ENCODE data around the gene OR10G2.
"Not testable (repeated sequence)": the region's sequence is repeated elsewhere in the genome, so short reads cannot be mapped to it uniquely, and the experiment has no call there.

OR10G2 gene, protein sequence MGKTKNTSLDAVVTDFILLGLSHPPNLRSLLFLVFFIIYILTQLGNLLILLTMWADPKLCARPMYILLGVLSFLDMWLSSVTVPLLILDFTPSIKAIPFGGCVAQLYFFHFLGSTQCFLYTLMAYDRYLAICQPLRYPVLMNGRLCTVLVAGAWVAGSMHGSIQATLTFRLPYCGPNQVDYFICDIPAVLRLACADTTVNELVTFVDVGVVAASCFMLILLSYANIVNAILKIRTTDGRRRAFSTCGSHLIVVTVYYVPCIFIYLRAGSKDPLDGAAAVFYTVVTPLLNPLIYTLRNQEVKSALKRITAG

GRCh38 chr14:21634840-21635239 lies at the start of gene OR10G2:
Gene OR10G2 (minus strand): TSS chr14:21634940. CDS start chr14:21634842, 98 bp downstream.
- DNase-seq (ENCODE audit: low spot score), result no peak

DNA sequence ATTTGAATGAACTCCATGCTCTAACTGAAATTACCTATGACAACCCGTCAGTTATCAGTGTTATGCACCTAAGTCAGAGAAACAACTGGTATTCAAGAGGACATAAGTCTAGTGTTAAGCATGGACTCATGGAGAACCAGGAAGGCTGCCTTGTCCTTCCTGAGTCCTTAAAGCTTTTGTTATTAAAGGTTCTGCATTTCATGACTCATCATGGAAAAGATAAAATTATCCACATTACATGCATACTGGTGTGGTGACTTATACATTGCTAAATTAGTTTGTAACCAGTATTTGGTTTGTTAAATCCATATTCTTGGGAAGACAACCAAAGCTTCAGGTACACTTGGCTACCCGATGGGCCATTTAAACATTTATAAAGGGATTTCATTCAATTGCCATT lies 45.3 kb upstream of the OR10G2 start:
- no peak for DNase-seq (ENCODE audit: low spot score)

DNA sequence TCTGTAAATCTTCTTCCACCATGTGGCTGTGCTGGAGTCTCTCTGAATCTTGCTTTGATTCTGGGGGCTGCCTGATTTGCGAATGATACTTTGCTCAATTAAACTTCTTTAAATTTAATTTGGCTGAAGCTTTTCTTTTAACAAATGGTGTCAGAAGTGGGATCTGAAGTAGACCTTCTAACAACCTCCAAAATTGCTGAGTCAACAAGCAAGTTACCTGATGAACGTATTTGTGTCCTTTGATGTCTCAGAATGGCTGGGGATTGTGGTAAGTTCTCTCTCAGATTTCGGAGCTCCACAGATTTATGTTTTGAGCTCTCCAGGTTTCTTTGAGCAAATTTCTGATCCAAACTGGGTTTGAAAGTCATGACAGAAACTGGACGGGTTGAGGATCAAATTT lies 40.8 kb upstream of the OR10G2 start:
- no peak for DNase-seq (ENCODE audit: low spot score)

GRCh38 chr14:21673718-21674117 lies 39.0 kb upstream of the OR10G2 start, which contains the start of gene OR4E1:
Gene OR4E1 (minus strand): TSS chr14:21673818. CDS start chr14:21670935, 2,883 bp downstream.
- no peak for DNase-seq (ENCODE audit: low spot score)

GRCh38 chr14:21672116-21672515 lies 37.4 kb upstream of the OR10G2 start:
- DNase-seq (ENCODE audit: low spot score), result no peak

GRCh38 chr14:21671371-21671770 lies 36.6 kb upstream of the OR10G2 start:
- no peak for DNase-seq (ENCODE audit: low spot score)

DNA sequence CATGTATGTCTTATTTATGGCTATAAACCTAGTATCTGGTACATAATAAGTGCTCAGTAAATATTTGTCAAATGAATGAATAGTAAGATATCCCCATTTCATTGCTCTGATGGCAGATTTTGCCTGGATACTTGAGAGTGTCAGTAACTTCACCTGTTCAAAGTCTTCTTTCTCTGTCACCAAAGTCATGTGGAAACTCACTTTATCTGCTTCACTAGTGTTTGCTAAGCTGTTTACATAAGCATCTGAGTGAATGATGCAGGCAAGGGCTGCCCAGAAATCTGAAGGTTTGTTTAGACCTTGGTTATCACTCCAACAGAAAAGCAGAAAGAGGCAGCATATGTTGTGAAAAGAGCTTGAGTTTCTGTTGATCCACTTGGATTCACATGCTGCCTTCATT lies 34.5 kb upstream of the OR10G2 start:
- DNase-seq (ENCODE audit: low spot score), result no peak

DNA sequence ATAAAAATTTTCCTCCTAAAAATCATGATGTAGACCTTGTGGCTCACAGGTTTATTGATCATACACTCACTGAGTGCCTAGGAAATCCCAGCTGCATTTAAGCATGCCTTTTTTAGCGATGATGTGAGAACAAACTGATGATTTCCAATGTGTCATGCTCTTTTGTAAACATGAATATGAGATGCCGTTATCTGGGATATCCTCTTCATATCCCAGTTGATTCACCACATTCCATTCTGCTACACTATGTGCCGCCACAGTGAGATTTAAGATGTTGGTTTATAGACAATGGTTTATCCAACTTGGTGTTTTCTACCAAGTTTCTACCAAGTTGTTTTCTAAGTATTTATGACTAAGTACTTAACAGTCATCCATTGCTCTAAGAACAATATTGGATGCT lies 33.6 kb upstream of the OR10G2 start:
- no peak for DNase-seq (ENCODE audit: low spot score)

DNA sequence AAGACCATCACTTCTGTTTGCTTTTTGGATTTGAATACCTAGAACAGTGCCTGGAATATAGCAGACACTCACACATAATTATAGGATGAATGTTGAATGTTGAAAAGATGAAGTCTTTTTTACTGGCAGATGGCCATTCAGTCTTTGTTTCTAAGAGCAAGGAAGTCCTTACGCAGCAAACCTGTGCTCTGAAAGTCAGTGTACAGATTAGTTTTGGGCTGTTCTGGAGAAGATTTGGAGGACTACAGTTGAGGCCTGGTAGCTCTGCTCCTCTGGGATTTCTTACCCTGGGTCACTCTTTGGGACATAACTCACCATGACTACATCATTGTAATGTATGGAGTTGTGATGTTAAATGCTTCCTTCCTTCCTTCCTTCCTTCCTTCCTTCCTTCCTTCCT lies 22.2 kb upstream of the OR10G2 start:
- no peak for DNase-seq (ENCODE audit: low spot score)

DNA sequence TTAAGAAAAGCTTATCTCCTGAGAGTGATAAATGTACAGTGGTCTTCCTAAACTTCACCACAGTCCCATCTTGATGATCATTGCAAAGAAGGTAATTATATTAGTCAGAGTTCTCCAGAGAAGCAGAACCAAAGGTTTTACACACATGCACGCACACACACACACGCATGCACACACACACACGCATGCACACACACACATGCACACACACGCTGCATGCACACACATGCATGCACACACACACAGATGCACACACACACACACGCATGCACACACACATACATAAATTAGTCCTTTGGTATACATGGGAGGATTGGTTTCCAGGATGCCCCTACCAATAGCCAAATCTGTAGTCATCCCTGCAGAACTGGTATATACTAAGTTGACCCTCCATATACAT lies 19.5 kb upstream of the OR10G2 start:
- no peak for DNase-seq (ENCODE audit: low spot score)

DNA sequence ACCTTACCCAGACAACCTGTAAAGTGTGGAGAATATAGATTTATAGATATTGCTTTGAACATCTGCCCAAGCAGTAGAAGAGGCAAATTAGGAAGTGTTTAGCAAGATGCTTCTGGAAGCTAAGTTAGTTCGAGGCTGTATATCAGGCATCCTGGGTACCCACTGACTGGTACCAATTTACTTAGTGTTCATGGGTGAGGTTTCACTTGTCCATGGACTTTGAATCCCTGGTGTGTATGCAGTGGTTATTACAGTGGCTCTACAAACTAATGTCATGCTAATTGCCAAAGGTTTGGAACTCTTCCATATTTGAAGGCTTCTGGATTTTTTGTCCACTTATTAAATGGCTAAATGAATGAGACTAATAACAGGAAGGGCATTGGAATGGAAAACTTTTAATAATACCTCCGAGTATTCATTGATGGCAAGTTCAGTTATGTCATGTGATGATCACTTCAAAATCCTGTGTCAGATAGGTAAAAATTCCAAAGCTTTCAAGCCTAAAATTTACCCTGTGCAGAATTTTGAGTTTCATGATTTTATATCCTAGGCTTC lies 18.7 kb upstream of the OR10G2 start, which contains the start of gene OR4E2:
Gene OR4E2 (plus strand): TSS at position 505 of the 555 bp plus-strand sequence. CDS start 11,248 bp downstream, outside the sequence.
- no peak for DNase-seq (ENCODE audit: low spot score)

DNA sequence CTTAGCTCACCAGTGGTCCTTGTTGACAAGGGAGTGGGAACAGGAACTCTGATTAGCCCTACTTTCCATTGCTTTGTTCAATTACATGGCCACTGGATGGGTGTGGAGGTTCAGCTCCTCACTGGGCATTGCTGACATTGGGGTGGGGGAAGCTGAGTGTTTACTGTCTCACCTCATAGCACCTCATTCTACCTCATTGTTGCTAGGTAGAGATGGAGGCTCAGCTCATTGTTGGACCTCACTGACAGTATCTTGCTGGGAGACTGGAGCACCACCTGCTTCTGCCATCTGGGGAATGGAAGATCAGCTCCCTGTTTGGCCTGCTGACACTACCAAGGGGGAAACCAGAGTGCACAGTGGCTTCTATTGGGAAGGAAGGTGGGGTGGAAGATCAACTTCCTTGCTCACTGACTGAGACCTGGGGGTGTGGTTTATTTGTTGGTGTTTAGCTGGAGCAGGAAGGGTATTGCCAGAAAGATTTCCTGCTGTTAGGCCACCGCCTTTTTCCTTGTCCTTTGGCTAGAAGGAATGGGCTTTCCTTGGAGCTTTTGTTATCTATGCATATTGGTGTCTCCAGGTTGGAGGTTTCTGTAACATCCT lies 17.6 kb upstream of the OR10G2 start:
- no peak for DNase-seq (ENCODE audit: low spot score)

DNA sequence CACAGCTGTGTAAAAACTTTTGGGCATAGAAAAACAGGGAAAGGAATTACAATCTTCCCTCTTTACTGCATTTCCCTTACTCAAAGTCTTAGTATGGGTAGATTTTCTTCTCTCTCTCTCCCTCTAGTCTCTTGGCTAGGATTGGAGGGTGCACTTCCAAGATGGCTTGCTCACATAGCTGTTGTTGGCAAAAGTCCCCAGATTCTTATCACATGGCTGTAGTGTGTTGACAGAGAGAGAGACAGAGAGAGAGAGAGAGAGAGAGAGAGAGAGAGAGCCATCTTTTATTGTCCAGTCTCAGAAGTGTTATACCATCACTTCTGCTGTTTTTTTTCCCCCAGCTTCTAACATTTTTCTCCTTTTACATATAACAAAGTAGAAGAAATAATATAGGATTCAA lies 12.6 kb upstream of the OR10G2 start:
- no peak for DNase-seq (ENCODE audit: low spot score)

DNA sequence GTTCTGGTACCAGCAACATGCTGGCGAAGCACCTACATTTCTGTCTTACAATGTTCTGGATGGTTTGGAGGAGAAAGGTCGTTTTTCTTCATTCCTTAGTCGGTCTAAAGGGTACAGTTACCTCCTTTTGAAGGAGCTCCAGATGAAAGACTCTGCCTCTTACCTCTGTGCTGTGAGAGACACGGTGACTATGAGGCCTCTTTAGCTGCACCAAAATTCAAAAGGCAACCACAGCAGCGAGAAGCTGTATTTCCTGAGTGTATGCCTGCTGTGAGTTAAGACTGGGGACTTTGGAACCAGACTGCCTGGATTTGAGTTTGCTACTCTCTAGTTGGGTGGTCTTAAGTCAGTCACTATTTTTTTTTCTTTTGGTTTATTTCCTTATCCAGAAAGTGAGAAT lies 8.7 kb upstream of the OR10G2 start:
- DNase-seq (ENCODE audit: low spot score), result no peak

DNA sequence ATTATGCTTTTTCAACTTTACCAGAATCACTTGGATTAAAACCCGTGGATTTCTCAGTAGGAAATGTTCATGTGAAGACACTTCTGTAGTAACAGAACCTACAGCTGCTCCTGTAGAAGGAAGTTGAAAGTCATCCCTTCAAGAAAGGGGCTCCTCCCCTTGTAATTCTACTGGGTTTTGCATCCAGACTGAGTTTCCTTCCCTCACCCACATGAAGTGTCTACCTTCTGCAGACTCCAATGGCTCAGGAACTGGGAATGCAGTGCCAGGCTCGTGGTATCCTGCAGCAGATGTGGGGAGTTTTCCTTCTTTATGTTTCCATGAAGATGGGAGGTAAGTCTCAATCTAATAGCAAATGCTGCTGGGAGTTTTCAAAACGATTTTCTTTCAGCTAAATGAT lies 7.9 kb upstream of the OR10G2 start:
- DNase-seq (ENCODE audit: low spot score), result no peak

- no peak for DNase-seq (ENCODE audit: low spot score)
Observed at GRCh38 chr14:21631084-21631483, 3.7 kb downstream of the OR10G2 start.

DNA sequence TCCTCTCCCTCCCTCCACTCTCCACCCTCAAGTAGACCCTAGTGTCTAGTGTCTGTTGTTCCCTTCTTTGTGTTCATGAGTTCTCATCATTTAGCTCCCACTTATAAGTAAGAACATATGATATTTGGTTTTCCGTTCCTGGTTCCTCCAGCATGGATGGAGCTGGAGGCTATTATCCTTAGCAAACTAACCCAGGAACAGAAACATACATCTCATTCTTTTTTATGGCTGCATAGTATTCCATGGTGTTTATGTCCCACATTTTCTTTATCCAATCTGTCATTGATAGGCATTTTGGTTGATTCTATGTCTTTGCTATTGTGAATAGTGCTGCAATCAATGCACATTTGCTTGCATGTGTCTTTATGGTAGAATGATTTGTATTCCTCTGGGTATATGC lies 4.2 kb downstream of the OR10G2 start:
- not testable (repeated sequence) for DNase-seq (ENCODE audit: low spot score)

DNA sequence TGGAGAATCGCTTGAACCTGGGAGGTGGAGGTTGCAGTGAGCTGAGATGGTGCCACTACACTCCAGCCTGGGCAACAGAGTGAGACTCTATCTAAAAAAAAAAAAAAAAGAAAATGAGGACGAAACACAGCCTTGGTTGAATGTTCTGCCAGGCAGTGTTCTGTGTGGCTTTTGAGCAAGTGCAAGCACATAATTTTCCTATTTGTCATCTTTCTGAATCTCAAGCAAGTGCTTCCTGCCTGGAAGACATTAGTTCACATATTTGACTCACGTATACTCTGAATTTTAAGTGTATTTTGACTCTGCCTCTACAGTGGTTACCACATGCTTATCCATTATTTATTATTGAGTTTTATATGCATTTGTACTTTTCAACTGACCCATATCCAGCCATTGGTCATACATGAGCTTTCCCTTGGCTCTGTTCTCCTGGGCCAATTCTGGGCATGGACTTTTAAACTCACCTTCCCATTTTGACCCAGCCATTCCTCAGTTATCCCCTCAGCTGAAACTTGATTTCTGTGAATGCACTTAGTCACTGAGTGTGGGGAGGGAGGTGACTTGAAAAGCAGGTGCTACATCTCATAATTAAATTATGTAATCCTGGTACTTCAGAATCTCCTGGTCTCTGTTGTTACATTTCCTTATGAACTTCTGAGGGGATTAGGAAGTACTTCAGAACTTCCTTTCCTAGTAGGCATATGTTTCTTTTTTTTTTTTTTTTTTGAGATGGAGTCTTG lies 8.1 kb downstream of the OR10G2 start:
- no peak for DNase-seq (ENCODE audit: low spot score)

GRCh38 chr14:21617614-21618013 lies 17.1 kb downstream of the OR10G2 start:
- DNase-seq (ENCODE audit: low spot score), result no peak

- DNase-seq (ENCODE audit: low spot score), result no peak
Observed at GRCh38 chr14:21614240-21614639, 20.5 kb downstream of the OR10G2 start.

DNA sequence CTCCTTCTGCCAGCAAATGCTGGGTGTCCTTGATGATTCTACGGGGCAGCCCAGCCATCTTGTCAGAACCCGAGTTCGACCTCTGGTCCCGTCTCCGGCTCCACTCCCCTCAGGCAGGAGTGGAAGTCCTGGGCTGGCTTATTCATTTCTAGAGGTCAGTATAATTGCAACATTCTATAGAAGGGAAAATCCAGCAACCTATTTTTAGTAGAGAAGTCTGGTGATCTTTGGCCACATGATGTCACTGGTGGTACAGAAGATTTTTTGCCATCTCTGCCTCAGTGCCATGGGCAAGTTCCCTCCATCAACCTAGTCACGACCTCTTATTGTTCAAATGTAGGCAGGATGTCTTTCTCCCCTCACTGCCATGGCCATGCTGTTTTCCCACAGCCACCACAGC lies 22.4 kb downstream of the OR10G2 start:
- DNase-seq (ENCODE audit: low spot score), result no peak

DNA sequence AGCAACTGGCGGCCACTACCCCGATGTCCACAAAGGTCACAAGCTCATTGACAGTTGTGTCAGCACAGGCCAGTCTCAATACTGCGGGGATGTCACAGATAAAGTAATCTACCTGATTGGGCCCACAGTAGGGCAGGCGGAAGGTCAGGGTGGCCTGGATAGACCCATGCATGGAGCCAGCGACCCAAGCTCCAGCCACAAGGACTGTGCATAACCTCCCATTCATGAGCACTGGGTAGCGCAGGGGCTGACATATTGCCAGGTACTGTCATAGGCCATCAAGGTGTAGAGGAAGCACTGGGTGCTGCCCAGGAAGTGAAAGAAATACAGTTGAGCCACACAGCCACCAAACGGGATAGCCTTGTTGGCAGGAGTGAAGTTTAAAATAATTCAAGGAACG lies 32.6 kb downstream of the OR10G2 start:
- not testable (repeated sequence) for DNase-seq (ENCODE audit: low spot score)

DNA sequence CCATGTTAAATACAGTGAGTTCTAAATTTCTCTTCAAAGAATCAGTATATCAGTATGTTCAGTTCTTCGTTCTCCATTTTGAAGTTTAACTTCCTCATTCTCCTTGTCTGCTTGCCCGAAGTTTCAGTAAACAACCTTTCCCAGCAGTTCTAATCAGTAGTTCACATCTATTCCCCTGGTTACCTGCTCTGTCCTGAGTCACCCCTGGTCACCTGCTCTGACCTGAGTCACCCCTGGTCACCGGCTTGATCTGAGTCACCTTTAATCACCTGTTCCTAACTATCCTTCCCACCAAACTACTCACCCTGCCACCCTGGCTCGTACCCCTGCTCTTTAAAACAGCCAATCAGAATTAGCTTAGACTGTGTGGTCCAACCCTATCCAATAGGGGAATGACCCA lies 45.4 kb downstream of the OR10G2 start:
- no peak for DNase-seq (ENCODE audit: low spot score)

Measured in CD4-positive, alpha-beta T cell treated with Interleukin-15 for 4 hours (primary cell).